NCI-H2029 (cell line): ENCODE results near the gene CYP4X1.
A peak's percentile ranks its signal among the peaks of the same experiment; 100 is the strongest.
"Not testable (repeated sequence)": the region's sequence is repeated elsewhere in the genome, so short reads cannot be mapped to it uniquely, and the experiment has no call there.

Source experiments
- DNase-seq: peaks from one replicate; lab custom pipeline; 2025; lab: John Stamatoyannopoulos, UW

Gene CYP4X1, protein sequence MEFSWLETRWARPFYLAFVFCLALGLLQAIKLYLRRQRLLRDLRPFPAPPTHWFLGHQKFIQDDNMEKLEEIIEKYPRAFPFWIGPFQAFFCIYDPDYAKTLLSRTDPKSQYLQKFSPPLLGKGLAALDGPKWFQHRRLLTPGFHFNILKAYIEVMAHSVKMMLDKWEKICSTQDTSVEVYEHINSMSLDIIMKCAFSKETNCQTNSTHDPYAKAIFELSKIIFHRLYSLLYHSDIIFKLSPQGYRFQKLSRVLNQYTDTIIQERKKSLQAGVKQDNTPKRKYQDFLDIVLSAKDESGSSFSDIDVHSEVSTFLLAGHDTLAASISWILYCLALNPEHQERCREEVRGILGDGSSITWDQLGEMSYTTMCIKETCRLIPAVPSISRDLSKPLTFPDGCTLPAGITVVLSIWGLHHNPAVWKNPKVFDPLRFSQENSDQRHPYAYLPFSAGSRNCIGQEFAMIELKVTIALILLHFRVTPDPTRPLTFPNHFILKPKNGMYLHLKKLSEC

DNA sequence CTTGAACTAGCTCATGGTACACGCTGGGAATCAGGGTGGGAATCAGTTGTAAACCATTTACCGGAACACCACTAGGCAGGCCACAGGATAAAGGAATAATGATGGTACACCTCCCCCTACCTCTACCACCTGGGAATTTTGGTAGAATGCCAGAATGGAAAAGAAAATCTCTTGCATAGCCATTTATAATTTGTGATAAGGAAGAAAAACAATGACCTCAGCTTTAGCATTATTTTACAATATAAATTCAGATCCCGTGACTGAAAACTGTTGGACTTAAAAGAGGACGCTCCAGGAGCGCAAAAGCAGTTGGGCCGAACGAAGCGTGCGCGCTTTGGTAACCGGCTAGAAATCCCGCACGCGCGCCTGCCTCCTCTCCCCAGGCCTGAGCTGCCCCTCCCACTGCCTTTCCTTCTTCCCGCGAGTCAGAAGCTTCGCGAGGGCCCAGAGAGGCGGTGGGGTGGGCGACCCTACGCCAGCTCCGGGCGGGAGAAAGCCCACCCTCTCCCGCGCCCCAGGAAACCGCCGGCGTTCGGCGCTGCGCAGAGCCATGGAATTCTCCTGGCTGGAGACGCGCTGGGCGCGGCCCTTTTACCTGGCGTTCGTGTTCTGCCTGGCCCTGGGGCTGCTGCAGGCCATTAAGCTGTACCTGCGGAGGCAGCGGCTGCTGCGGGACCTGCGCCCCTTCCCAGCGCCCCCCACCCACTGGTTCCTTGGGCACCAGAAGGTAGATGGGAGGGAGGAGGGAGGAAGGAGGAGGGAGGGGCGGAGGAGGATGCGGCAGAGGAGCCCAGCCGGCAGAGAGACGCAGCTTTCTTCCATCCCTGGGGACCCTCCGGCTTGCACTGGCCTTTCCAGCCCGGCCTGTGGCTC, at the start of gene CYP4X1:
CYP4X1 (plus strand) TSS at position 402 of the 873 bp plus-strand sequence; CDS start at position 551, 149 bp downstream.
- peak; percentile 55 for DNase-seq

DNA sequence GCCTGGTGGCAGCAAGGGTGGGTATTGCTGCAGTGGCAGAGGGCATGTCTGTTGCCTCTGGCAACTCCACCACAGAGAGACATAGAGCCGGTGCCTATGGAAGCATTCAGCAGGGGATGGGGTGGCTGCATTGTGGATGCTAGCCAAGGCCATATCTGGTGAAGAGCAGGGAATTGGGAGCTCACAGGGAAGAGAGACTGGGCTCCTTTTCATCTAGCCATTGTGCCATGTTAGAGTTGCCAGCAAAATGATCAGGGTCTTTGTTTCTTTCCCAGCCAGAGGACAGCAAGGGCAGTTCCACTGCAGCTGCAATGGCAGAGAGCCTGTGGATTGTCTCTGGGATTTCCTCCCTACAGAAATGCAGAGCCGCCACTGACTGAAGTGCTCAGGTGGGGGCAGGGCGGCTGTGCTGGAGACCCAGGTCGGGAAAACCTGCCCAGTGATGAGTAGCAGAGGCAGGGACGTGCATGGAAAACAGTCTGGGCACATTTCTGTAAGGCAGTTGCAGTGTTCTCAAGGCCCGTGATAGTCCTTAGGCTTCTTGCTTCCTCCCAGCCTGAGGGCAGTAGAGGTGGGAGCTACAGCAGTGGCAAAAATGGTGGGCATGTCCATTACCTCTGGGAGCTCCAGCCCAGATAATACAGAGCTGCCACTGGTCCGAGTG, 40.2 kb upstream of the CYP4X1 start:
- no peak for DNase-seq

DNA sequence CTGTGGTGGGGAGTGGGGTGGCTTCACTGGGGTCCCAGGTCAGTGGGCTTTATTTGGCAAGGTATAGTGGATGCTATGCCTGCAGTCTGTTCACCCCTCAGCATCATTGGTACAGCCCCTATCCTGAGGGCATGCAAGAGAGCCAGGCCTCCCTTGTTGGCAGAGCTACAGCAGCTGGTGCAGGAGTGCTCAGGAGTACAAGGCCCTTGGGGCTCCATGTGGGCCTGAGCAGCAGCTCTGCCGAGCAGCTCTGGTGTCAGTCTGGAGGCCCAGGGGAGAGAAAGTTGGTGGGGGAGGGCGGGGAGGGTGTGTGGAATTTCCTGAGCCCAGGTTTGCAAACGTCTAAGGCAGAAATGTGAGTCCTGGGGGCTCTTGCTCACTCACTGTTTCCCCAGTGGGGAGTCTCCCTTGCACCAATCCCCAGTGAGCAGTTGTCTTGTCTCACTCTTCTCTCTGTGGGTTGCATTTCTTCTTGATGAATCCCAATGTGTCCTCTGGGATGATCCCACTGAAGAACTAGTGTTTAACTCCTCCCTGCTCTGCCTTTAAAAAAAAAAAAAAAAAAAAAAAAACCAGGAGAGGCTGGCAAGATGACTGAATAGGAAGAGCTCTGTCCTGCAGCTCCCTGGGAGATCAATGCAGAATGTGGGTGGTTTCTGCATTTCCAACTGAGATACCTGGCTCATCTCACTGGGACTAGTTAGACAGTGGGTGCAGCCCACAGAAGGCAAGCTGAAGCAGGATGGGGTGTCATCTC, 39.5 kb upstream of the CYP4X1 start:
- DNase-seq, result no peak

DNA sequence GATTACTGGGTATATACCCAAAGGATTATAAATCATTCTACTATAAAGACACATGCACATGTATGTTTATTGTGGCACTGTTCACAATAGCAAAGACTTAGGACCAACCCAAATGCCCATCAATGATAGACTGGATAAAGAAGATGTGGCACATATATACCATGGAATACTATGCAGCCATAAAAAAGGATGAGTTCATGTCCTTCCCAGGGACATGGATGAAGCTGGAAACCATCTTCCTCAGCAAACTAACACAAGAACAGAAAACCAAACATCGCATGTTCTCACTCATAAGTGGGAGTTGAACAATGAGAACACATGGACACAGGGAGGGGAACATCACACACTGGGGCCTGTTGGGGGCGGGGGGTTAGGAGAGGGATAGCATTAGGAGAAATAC, 32.9 kb upstream of the CYP4X1 start:
- DNase-seq, result not testable (repeated sequence)

DNA sequence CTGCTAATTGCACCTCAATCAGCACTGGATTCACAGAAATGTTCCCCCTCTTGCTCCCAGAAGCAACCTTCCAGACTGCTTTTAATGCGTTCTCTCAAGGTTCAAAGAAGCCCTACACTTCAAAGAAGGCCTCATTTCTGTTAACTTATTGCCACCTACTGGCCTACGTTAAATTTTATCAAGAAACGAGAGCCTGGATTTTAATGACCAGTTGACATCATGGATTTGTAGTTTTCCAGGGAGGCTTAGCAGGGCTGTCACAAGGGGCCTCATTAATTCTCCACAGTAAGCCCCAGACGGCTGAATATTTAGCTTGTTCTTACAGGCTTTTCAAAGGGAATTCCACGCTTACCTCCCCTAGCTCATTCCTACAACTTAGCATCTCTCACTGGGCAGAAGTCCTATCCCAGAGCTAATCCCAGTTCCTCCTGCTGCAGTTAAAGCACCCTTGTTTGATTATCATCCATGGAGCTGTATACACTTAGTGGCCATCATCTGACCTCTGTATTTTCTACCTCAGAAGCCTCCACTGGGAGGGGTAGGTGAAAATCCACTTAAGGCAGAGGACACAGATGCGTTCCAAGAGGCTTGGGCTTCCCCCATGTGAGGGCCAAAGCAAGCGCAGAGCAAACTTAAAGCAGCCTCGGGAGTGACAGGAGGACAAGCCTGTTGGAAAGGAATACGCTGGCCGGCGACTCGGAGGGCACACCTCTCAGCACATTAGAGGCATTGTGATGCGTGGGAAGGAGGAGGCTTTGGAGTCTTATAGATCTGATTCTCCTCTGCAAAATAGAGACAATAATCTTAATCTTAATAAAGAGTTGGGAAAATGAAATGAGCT, 32.2 kb upstream of the CYP4X1 start:
- DNase-seq, result peak; percentile 51

DNA sequence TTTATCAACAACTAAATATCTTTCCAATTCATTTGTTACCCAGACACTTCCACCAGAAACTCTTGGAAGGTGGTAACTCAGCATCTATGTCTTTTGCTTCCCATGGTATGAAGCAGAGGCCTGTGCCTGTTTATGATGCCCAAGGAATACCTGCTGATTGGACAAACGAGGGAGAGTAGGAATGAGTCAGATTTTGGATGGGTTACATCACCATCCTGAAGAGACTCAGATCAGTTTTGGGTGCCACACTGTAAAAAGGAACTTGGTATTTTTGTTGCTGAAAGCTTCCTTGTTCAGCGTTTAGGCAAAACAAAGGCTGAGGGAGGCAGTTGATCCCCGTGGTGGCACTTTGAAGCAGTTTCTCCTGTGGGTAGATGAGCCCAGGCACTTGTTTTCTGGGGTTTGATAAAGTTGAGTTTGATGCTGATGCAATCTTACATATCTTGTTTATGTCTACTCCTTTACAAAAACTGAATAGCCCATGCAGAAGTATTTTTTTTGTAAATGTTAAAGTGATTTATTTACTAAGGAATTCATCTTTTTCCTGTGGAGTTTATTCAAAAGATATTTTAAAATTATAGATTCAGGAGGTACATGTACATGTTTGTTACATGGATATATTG, 26.7 kb upstream of the CYP4X1 start:
- peak; percentile 22 for DNase-seq

DNA sequence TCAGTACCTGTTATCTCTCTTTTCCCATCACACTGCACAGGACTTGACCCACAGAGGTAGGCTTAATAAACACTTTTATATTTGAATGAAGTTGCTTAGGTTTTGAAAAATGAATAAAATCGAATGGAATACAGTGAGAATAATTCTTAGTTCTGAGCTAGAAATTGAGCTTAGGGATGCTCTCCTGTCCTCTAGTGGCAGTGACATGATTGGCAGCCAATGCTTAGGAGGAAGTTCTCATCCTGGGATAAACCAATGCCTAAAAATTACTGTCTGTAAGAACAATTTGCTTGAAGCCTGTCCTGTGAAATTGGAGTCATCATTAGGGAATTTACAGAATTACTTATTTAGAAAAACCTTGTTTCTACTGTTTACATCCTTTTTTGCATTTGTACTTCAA, 21.3 kb upstream of the CYP4X1 start:
- DNase-seq, result no peak

DNA sequence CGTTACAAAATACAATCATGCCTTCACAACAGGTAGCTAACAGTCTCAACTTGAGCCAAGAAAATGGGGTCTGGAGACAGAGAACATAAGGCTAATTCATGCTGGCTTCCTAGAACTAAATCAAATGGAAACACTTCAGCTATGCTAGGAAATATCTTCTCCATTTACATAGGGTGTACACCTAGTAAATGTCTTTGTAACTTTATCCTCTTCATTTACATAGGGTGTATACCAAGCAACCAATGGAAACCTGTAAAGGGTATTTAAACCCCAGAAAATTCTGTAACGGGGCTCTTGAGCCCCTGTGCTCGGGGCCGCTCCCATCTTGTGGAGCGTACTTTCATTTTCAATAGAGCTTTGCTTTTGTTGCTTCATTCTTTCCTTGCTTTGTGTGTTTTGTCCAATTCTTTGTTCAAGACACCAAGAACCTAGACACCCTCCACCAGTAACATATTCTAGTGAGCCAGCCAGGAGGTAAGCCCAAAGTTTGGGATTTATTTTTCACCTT, 19.5 kb upstream of the CYP4X1 start:
- DNase-seq, result no peak

DNA sequence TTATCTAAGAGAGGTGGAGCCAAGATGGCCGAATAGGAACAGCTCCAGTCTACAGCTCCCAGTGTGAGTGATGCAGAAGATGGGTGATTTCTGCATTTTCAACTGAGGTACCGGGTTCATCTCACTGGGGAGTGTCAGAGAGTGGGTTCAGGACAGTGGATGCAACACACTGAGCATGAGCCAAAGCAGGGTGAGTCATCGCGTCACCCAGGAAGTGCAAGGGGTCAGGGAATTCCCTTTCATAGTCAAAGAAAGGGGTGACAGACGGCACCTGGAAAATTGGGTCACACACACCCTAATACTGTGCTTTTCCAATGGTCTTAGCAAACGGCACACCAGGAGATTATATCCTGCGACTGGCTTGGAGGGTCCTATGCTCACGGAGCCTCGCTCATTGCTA, 17.0 kb upstream of the CYP4X1 start:
- not testable (repeated sequence) for DNase-seq

DNA sequence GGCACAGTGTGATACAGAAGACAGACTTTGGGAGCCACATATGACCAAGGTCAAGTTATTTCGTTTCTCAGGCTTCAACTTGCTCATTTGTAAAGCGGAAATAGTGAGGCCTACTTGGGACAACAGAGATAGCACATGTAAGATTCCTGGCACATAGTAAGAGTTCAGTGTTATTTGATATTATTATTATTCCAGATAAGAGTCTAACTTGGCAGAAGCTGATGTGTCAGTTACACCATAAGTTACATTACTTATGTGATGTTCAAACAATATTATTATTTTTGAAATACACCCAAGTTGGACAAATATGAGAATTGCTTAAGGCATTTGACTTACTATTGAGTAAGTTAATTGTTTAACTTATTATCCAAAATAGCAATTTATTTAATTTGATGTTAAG, 10.2 kb upstream of the CYP4X1 start:
- DNase-seq, result no peak

DNA sequence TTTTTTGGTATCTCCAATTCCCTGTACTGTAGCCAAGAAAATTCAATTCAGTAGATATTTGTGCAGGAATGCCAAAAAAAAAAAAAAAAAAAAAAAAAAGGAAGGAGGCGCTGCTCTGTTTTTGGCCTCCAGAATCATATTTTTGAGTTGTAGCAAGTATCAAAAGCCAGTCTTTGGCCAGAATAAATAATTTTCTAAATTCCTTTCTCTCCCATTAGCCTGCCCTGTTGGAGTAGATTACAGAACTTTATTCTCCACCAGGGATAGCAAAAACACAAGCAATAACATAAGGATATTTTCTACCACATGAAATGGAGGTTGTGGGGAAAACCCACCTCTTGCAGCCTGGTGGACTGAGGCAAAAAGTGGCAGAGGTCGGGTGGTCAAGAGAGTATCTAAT, 2.4 kb upstream of the CYP4X1 start:
- DNase-seq, result no peak

DNA sequence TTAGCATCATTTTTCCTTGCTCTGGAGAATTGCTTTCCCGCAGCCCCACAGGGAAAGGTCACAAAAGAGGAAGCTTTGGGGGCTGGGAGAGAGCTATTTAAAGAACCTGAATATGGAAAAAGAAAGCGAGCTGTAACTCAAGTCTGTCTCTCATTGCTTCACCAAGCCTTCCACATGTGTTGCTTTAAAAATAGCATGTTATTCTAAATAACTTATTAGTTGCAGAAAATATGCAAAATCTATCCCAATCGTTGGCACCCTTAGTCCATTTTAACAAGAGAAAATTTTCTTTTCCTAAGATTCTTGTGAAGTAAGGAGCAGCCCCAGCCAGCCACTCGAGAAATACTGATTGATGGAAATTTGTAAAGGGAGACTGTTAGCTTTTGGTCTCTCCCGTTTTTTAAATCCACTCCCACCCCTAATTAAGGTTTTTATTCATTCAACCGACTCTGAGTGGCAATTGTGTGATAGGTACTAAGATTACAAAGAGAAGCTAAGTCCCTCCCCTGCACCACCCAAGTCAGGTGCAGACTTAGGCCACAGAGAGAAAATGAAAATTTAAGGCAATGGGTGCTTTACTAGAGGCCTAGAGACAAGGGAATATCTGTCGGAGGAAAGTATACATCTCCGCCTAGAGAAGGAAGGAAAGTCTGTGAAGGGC, 802 bp downstream of the CYP4X1 start:
- DNase-seq, result no peak

DNA sequence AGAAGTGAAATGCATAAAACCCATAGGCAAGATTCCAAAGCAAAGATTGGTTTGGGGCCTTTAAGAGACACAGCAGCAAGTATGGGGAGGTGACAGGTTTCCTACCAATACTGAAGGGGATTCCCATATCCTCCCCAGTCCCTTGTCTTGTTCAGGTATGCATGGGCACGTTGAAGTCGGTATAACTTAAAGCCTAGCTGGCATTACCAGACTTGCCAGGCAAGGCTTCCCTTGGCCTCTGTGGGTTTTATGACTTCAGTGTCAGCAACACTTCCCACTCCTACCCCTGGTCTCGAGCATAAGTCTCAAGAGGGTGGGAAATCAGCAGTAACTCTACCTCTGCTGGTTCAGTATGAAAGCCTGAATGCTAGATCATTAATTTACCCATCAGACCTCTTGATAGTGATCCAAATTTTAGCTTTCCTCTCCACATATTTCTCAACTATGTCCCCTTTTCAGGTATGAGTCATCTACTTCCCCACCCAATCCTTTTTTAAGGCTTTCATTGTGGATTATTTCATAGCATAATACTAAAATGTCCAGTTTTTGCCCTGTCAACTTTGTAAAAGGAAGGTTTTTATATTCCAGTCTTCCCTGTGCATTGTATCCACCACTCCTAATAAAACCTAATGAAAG, 6.8 kb downstream of the CYP4X1 start:
- no peak for DNase-seq

DNA sequence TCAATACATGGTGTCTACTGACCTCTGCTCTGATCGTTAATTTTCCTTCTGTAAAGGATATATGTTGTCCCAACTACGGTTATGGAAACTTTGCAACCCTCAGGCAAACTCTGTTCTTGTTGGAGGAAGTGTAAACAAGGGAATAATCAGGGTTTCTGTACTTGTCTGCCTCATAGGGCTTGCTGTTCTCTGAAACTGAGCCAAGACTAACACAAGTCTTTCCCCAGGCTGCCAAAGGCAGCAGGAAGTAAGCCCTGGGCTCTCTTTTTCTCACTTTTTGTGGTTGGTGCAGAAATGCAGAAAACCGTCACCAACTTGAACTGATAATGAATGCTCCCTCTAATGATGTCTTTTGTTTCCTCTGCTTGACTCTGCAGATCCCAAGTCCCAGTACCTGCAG, 7.6 kb downstream of the CYP4X1 start:
- peak; percentile 36 for DNase-seq

DNA sequence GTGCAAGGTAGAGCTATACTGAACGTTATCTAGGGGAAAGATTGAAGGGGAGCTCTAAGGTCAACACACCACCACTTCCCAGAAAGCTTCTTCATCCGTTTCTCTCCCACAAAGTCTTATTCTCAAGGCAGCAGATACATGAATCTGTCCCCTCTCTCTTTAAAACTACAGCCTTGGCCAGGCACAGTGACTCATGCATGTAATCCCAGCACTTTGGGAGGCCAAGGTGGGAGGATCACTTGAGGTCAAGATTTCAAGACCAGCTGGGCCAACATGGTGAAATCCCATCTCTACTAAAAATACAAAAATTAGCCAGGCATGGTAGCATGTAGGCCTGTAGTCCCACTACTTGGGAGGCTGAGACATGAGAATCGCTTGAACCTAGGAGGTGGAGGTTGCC, 8.1 kb downstream of the CYP4X1 start:
- DNase-seq, result no peak

DNA sequence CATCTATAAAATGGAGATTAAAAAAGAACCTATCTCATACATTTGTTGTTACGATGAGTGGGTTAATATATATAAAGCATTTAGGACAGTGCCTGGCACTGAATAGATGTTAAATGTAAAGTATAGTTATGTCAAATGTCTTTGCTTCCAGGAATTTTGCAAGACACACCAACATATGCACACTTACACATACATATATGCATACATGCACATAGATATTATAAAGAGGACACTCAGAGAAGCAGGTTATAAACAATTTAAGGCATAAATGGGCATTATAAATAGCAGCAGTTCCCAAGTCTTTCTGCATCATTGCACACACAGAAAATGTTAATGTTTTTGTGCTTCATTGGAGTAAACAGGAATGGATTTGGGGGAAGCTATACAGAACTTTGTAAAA, 13.3 kb downstream of the CYP4X1 start:
- no peak for DNase-seq

DNA sequence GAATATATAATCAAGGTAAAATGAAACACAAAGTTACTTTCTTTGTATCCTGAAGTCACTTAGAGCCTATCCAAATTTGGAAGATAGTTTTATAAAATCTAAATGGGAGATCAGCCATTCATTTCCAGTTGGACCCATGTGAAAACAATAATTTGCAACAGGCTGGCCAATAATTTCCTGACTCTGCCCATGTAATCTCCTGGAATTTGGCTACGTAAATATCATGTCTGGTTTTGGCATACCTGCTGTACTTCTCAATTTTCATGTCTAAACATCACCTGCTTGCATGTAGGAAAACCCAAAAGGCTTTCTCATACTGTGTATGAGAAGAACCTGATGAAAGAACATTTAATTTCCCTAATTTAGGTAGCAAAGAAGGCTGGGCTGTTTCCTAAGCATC, 35.9 kb downstream of the CYP4X1 start:
- no peak for DNase-seq

DNA sequence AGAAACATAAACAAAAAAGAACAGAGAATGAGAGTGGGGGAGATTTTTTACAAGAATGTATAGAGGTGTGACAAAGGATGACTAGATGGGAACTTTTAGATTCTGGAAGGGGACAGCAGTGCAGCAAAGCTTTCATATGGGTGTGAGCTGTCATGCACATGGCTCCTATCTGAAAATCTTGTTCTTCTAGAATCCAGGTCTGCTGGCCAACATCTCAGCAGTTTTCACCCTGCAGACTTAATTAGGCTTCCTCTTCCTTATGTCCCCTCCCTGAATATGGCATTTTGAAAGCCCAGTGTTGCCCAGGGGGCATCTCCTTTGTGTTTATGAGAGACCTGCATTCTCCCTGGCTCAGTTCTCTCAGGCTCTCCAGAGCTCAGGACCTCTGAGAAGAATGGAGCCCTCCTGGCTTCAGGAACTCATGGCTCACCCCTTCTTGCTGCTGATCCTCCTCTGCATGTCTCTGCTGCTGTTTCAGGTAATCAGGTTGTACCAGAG, 43.7 kb downstream of the CYP4X1 start, which contains the start of gene CYP4Z1:
CYP4Z1 (plus strand) TSS at position 135 of the 498 bp plus-strand sequence; CDS start at position 395, 260 bp downstream.
- no peak for DNase-seq

DNA sequence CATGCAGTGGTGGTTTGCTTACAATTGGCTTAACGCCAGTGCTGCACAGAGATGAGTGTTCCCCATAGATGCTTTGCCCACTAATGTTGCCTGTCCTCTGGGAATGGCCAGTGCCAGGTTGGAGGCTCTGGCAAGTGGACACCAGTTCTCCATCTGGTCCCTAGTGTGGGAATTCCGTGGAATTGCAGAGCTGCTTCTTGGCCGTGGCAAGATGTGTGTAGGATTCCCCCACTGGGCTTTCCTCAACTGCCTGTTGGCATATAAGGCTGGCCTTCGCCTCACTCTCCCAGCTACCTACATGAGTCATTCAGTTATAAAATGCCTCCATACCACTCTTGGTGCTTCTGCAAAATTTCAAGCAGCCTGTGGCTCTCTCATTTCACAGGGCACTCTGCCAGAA, 45.6 kb downstream of the CYP4X1 start:
- not testable (repeated sequence) for DNase-seq
